Cardiac fibroblast (primary cell): ENCODE measurements around the gene PNLIPRP2.

Experiments used
- DNase-seq, 2 donors: peaks; one replicate each; pipeline versions ENCODE4 v3.0.0 to v3.0.0-alpha.2; 2010; ENCODE audit warnings: low read depth in 2 of 2
- H3K4me3 ChIP-seq, 2 donors: replicated peaks in 1 of 2; 1 replicate in 1 of 2; 2 replicates in 1 of 2; pipeline ENCODE4 v1.5.1; 2011; ENCODE audit warnings: low read depth in 2 of 2, low read length in 2 of 2, mild to moderate bottlenecking in 2 of 2, moderate library complexity in 1 of 2
- TF ChIP-seq, protein P1 (sequence below): IDR thresholded peaks from one replicate; pipeline ENCODE4 v1.5.1; 2011; ENCODE audit warnings: low read depth, mild to moderate bottlenecking, low read length, inconsistent platforms

The PNLIPRP2 gene

DNA sequence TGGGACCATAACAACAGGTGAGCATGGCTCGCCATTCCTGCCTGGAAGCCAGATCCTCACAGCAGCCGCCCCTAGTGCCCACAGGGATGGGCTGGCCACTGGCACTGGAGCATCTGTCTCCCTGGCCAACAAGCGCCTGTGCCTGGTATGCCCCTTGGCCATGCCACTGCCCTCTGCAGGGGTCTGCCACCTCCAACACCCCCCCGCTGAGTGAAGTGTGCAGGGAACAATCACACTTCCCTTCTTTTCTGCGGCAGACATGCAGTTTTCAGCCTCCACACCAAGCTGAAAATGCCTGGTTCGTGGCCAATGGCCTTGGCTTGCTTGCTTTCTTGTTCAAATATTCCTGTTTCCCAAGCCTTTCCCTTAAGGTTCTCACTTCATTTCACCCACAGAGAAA lies 70.9 kb downstream of the PNLIPRP2 start:
- no peak overlapping the region for H3K4me3 ChIP-seq
- TF ChIP-seq, protein P1, sequence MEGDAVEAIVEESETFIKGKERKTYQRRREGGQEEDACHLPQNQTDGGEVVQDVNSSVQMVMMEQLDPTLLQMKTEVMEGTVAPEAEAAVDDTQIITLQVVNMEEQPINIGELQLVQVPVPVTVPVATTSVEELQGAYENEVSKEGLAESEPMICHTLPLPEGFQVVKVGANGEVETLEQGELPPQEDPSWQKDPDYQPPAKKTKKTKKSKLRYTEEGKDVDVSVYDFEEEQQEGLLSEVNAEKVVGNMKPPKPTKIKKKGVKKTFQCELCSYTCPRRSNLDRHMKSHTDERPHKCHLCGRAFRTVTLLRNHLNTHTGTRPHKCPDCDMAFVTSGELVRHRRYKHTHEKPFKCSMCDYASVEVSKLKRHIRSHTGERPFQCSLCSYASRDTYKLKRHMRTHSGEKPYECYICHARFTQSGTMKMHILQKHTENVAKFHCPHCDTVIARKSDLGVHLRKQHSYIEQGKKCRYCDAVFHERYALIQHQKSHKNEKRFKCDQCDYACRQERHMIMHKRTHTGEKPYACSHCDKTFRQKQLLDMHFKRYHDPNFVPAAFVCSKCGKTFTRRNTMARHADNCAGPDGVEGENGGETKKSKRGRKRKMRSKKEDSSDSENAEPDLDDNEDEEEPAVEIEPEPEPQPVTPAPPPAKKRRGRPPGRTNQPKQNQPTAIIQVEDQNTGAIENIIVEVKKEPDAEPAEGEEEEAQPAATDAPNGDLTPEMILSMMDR: no peak
- no peak for DNase-seq

- no peak overlapping the region for H3K4me3 ChIP-seq
- no peak for DNase-seq
- TF ChIP-seq, protein P1: no peak
These were observed 71.5 kb downstream of the PNLIPRP2 start for GRCh38 chr10:116692225-116692624.

- TF ChIP-seq, protein P1: no peak
- no peak for DNase-seq
- no peak overlapping the region for H3K4me3 ChIP-seq
These were observed 73.6 kb downstream of the PNLIPRP2 start for GRCh38 chr10:116694243-116694926.
